Measurements from ENCODE around the gene C1orf56. TPM values are rescaled to one million over a fixed set of nuclear protein-coding genes. Genes with fewer than 3 reads are reported as not detected.
"Not testable (repeated sequence)": the region's sequence is repeated elsewhere in the genome, so short reads cannot be mapped to it uniquely, and the experiment has no call there.

Gene C1orf56
- total RNA-seq, 2 experiments from 2014 or later: 1.3 TPM

DNA sequence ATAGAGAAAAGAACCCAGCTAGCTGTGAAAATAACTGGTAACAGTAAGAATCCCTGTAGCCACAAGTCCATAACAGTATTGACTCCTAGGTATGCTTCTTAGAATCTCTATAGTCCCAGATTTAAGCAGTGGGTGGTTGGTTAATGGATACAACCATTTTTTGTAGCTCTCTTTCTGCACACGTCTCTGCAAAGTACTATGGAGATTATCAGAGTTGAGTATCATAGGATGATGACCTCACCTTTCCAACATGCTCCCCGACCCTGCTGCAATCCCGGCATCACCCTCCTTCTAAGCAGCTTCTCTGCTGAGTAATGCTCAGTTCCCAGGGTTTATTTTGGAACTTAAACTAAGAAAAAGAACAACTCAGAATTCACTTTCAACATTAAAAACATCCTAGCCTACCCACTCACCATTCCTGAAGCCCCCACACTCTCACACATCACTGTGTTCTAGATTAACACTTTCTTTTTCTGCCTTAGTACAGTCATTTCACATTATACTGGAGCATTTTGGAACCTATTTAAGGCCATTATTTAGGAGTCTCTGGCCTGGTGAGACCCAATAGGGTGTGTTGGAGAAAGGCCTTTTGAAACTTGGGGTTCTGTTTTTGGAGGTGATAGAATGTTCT, 15.3 kb downstream of the C1orf56 start:
- ChIA-PET CTCF (interaction anchor here (1.6 to 6.7 kb wide), 7 partner anchors 9 to 94 kb away, joined by 3 to 77 read pairs (median 8); partner anchors contain the start of genes C1orf56, GABPB2, MINDY1 and TNFAIP8L2), POLR2A (interaction anchor here (0.6 to 5.8 kb wide), 4 partner anchors 8 to 198 kb away, joined by 3 to 51 read pairs (median 4); partner anchors contain the start of gene GABPB2)
- H3K4me1 Mint-ChIP-seq (ENCODE audit: low read depth): peaks cover 36% of the 10 kb centered on the region
- H3K4me3 Mint-ChIP-seq: no peak overlapping the region
- H3K27me3 Mint-ChIP-seq (ENCODE audit: low read depth): no peaks in the 10 kb centered on the region
- no peak overlapping the region for H3K27ac Mint-ChIP-seq
- no peak for DNase-seq
- no peak for ATAC-seq
- H3K36me3 Mint-ChIP-seq (ENCODE audit: low read depth): peaks cover 32% of the 10 kb centered on the region
- H3K9me3 Mint-ChIP-seq (ENCODE audit: insufficient read depth): no peaks in the 10 kb centered on the region

DNA sequence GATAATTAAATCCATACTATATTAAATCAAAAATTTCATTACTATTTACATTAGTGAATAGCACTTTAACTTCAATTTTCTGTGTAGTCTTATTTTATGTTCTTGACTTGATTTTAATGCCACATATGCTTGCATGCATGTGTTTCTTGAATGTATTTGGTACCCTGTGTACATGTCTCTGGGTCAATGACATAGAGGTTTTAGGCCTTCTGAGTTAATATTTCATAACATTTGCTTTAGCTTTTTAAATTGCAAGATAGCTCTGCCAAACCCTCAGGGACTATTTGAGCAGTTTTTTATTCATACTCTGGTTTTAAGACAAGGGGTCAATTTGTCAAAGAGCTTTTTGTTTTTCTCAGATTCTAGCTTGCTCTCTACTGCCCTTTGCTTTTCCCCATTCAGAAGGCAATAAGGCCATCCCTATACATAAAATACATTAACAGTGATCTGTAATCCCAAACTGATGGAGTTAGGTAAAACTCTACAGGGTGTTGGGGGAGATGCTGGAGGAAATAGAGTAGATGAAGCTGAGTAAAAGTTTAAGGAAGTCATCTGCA, 17.6 kb downstream of the C1orf56 start:
- Mint-ChIP-seq H3K27ac (no peak overlapping the region), H3K27me3 (ENCODE audit: low read depth) (no peaks in the 10 kb centered on the region)

DNA sequence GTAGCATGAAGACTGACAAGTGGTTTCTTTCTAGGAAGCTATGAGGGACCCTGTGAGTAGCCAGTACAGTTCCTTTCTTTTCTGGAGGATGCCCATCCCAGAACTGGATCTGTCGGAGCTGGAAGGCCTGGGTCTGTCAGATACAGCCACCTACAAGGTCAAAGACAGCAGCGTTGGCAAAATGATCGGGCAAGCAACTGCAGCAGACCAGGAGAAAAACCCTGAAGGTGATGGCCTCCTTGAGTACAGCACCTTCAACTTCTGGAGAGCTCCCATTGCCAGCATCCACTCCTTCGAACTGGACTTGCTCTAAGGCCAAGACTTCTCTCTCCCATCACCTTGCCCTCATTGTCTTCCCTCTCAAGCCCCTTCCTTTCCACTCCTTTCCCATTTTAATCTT, 19.6 kb downstream of the C1orf56 start:
- Mint-ChIP-seq H3K27ac (no peak overlapping the region), H3K36me3 (ENCODE audit: low read depth) (peaks cover 30% of the 10 kb centered on the region)

More for the DNA sequence above, 17.6 kb downstream of the C1orf56 start:
- Mint-ChIP-seq H3K4me3 (no peak overlapping the region), H3K9me3 (ENCODE audit: insufficient read depth) (no peaks in the 10 kb centered on the region), H3K4me1 (ENCODE audit: low read depth) (peaks cover 41% of the 10 kb centered on the region), H3K36me3 (ENCODE audit: low read depth) (peaks cover 26% of the 10 kb centered on the region)
- no peak for DNase-seq
- ATAC-seq: no peak
- POLR2A ChIA-PET: interaction anchor here (0.9 to 3.5 kb wide), 2 partner anchors 8 to 92 kb away, joined by 3 to 13 read pairs; no protein-coding TSS in a partner anchor
- CTCF ChIA-PET: interaction anchor here (0.7 to 1.5 kb wide), 5 partner anchors 34 to 187 kb away, joined by 3 to 6 read pairs (median 4); partner anchors contain the start of gene TNFAIP8L2

DNA sequence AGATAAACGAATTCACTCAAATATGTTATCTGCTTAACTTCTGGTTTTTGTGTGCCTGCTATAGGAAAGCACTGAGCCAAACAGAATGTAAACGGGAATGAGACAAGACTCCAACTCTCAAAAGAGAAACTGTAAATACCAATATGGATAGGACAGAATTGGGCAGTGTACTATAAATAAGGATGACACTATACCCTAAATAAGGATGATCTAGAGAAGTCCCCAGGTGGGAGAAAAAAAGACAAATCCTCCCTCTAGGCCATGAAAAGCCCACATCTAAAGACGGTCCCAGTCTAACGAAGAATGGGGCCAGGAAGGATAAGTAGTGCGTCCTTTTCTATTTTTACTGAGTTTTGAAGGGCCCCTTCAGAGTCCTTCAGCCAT, 21.5 kb downstream of the C1orf56 start:
- POLR2A ChIA-PET: interaction anchor here (1.0 to 3.6 kb wide), 2 partner anchors 9 to 73 kb away, joined by 3 to 51 read pairs; partner anchors contain the start of genes CDC42SE1 and MLLT11
- Mint-ChIP-seq H3K36me3 (ENCODE audit: low read depth) (peaks cover 35% of the 10 kb centered on the region), H3K4me3 (peak overlapping the region; percentile 98), H3K27ac (peak overlapping the region; percentile 100), H3K27me3 (ENCODE audit: low read depth) (no peaks in the 10 kb centered on the region), H3K4me1 (ENCODE audit: low read depth) (peaks cover 23% of the 10 kb centered on the region), H3K9me3 (ENCODE audit: insufficient read depth) (no peaks in the 10 kb centered on the region)
- CTCF ChIA-PET: interaction anchor here (1.3 to 4.0 kb wide), 2 partner anchors 8 to 12 kb away, joined by 14 to 20 read pairs; partner anchors contain the start of genes CDC42SE1 and MLLT11
- no peak for ATAC-seq
- DNase-seq: no peak

More for the DNA sequence above, 19.6 kb downstream of the C1orf56 start:
- DNase-seq: no peak
- no peaks in the 10 kb centered on the region for H3K27me3 Mint-ChIP-seq (ENCODE audit: low read depth)
- ChIA-PET CTCF (interaction anchor here (1.6 kb wide), 1 partner anchor 9 kb away, joined by 14 read pairs; the partner anchor contains the start of genes CDC42SE1 and MLLT11), POLR2A (interaction anchor here (0.7 to 3.5 kb wide), 4 partner anchors 8 to 489 kb away, joined by 3 to 13 read pairs (median 4); partner anchors contain the start of gene CDC42SE1)
- H3K4me3 Mint-ChIP-seq: no peak overlapping the region
- H3K9me3 Mint-ChIP-seq (ENCODE audit: insufficient read depth): no peaks in the 10 kb centered on the region
- no peak for ATAC-seq
- peaks cover 29% of the 10 kb centered on the region for H3K4me1 Mint-ChIP-seq (ENCODE audit: low read depth)

DNA sequence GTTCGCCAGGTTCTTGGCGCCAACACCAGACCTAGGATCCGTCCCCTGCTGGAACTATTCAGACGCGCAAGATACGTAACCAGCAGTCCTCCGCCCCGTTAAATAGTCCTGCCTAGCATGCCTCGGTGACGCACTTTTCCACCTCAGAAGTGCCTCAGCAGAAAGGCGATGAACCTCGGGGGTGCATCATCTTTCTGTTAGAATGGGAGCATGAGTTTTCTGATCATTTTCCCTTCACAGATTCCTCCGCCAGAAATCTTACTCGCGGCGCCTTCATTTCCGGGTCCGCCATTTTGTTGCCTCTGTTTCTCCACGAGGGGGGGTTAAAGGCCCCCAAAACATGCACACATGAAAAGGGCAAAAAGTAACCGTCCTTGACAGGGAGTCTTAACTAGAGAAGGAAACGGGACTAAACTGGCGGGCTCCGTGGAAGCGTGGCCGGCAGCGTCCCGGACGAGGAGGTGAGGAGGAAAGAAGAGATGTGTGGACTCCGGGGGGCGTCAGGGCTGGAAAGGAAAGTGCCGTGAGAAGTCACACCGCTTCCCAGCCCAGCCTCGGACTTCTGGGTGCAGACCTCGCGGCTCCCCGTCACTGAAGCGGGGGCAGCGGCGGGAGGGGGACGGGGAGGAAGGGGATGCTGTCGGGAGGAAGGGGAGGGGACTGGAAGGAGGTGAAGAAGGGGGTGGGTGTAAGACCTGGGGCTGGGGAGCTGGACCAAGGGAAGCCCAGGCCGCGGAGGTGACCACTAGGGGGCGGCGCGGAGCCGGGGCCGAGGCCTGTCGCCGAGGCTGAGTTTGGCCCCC, 23.1 kb downstream of the C1orf56 start, which contains the start of gene GABPB2:
Gene GABPB2, plus strand, starts transcription at position 288 of the 803 bp plus-strand sequence. CDS start 17,429 bp downstream, outside the sequence.
- ChIA-PET POLR2A (interaction anchor here (0.6 to 3.6 kb wide), 7 partner anchors 11 to 92 kb away, joined by 3 to 51 read pairs (median 4); partner anchors contain the start of genes CDC42SE1, MLLT11 and TNFAIP8L2), CTCF (interaction anchor here (0.6 to 4.0 kb wide), 9 partner anchors 9 to 87 kb away, joined by 3 to 20 read pairs (median 9); partner anchors contain the start of genes CDC42SE1, MINDY1, MLLT11 and TNFAIP8L2)
- Mint-ChIP-seq H3K36me3 (ENCODE audit: low read depth) (peaks cover 32% of the 10 kb centered on the region), H3K4me3 (peak within 1 kb of the TSS; percentile 98), H3K27ac (peak within 1 kb of the TSS; percentile 100), H3K27me3 (ENCODE audit: low read depth) (no peaks in the 10 kb centered on the region), H3K9me3 (ENCODE audit: insufficient read depth) (no peaks in the 10 kb centered on the region), H3K4me1 (ENCODE audit: low read depth) (peaks cover 15% of the 10 kb centered on the region)
- ATAC-seq (peak; percentile 87), DNase-seq (peak; percentile 88)

DNA sequence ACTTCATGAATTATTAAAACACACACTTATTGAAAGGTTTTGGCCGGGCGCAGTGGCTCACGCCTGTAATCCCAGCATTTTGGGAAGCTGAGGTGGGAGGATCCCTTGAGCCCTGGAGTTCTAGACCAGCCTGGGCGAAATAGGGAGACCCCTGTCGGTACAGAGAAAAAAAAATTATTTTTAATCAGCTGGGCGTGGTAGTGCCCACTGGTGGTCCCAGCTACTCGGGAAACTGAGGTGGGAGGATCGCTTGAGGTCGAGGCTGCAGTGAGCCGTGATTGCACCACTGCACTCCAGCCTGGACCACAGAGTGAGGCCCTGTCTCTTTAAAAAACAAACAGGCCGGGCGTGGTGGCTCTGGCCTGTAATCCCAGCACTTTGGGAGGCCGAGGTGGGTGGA, 24.7 kb downstream of the C1orf56 start:
- no peak for DNase-seq
- Mint-ChIP-seq H3K27me3 (ENCODE audit: low read depth) (no peaks in the 10 kb centered on the region), H3K9me3 (ENCODE audit: insufficient read depth) (no peaks in the 10 kb centered on the region), H3K27ac (no peak overlapping the region), H3K4me1 (ENCODE audit: low read depth) (peaks cover 15% of the 10 kb centered on the region), H3K36me3 (ENCODE audit: low read depth) (peaks cover 30% of the 10 kb centered on the region), H3K4me3 (peak overlapping the region; percentile 98)
- no peak for ATAC-seq
- ChIA-PET CTCF (interaction anchor here (0.7 to 4.0 kb wide), 8 partner anchors 9 to 180 kb away, joined by 3 to 20 read pairs (median 6); partner anchors contain the start of genes C1orf56, CDC42SE1 and TNFAIP8L2), POLR2A (interaction anchor here (3.6 kb wide), 1 partner anchor 13 kb away, joined by 51 read pairs; the partner anchor contains the start of genes CDC42SE1 and MLLT11)

DNA sequence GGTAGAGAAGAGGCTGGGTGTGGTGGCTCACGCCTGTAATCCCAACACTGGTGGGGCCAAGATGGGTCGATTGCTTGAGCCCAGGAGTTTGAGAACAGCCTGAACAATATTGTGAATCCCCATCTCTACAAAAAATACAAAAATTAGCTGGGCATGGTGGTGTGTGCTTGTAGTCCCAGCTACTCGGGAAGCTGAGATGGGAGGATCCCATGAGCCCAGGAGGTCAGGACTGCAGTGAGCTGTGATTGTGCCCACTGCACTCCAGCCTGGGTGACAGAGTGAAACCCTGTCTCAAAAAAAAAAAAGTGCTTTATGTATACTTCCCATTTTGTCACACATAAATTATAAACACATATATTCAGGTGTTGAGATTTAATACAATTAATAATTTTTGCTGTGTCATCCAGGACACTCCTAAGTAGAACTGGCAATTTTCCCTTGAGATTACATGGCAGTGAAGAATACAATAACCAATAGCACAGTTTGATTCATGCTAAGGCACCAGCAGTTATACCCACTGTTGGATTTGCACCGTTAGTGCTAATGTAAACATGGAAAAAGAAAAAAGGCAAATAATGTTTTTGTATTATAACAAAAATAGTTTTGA, 38.5 kb downstream of the C1orf56 start:
- ChIA-PET POLR2A (no interaction called here), CTCF (interaction anchor here (0.8 to 3.4 kb wide), 3 partner anchors 11 to 15 kb away, joined by 3 to 21 read pairs (median 6); no protein-coding TSS in a partner anchor)
- Mint-ChIP-seq H3K36me3 (ENCODE audit: low read depth) (peaks cover 8% of the 10 kb centered on the region), H3K27me3 (ENCODE audit: low read depth) (no peaks in the 10 kb centered on the region), H3K27ac (no peak overlapping the region), H3K9me3 (ENCODE audit: insufficient read depth) (no peaks in the 10 kb centered on the region), H3K4me3 (no peak overlapping the region), H3K4me1 (ENCODE audit: low read depth) (no peaks in the 10 kb centered on the region)
- ATAC-seq (no peak), DNase-seq (no peak)

DNA sequence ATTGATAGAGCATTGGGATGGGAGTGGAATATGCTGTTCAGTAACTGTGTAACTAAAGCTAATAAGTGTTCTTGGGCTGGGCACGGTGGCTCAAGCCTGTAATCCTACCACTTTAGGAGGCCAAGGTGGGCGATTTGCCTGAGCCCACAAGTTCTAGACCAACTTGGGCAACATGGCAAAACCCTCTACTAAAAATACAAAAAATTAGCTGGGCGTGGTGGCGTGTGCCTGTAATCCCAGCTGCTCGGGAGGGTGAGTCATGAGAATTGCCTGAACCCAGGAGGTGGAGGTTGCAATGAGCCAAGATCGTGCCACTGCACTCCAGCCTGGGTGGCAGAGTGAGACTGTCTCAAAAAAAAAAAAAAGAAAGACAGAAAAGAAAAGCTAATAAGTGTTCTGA, 49.9 kb downstream of the C1orf56 start:
- peaks cover 19% of the 10 kb centered on the region for H3K36me3 Mint-ChIP-seq (ENCODE audit: low read depth)
- H3K9me3 Mint-ChIP-seq (ENCODE audit: insufficient read depth); H3K4me3 Mint-ChIP-seq; ATAC-seq; DNase-seq; H3K27ac Mint-ChIP-seq; POLR2A ChIA-PET; H3K27me3 Mint-ChIP-seq (ENCODE audit: low read depth); H3K4me1 Mint-ChIP-seq (ENCODE audit: low read depth): not testable (repeated sequence)
- CTCF ChIA-PET: interaction anchor here (1.6 to 11.2 kb wide), 4 partner anchors 12 to 155 kb away, joined by 4 to 337 read pairs (median 6); partner anchors contain the start of gene TNFAIP8L2

DNA sequence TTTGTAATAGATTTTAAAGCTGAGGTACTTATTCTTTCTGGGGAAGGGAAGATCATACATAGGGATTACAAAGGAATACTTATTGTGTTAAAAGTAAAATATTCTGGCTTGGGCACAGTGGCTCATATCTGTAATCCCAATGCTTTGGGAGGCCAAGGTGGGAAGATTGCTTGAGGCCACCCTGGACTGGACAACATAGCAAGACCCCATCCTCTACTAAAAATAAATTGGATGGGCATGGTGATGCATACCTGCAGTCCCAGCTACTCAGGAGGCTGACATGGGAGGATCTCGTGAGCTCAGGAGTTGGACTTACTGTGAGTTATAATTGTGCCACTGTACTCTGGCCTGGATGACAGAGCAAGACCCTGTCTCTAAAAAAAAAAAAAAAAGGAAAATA, 50.6 kb downstream of the C1orf56 start:
- POLR2A ChIA-PET: interaction anchor here (2.4 kb wide), 1 partner anchor 59 kb away, joined by 10 read pairs; the partner anchor contains the start of gene TNFAIP8L2
- Mint-ChIP-seq H3K27me3 (ENCODE audit: low read depth) (no peaks in the 10 kb centered on the region), H3K36me3 (ENCODE audit: low read depth) (peaks cover 17% of the 10 kb centered on the region), H3K9me3 (ENCODE audit: insufficient read depth) (no peaks in the 10 kb centered on the region), H3K4me3 (no peak overlapping the region), H3K27ac (no peak overlapping the region), H3K4me1 (ENCODE audit: low read depth) (no peaks in the 10 kb centered on the region)
- ATAC-seq (no peak), DNase-seq (no peak)
- CTCF ChIA-PET: interaction anchor here (1.6 to 11.2 kb wide), 5 partner anchors 32 to 154 kb away, joined by 4 to 337 read pairs (median 12); partner anchors contain the start of gene TNFAIP8L2

Measured in activated CD8-positive, alpha-beta T cell treated with anti-CD3 and anti-CD28 coated beads, Interleukin-2, amount 10 ng/mL, durations not matched to agents 7 days and 5 days (primary cell).